Breast epithelium (tissue), 3 donors: ENCODE results near the gene RUVBL1.

Experiments used
- CTCF ChIP-seq, 3 donors: fragments of 450-650 bp; IDR thresholded peaks; one replicate each; pipeline ENCODE4 v1.5.1; 2016 to 2017; ENCODE audit warnings: antibody characterized with exemption in 3 of 3, mild to moderate bottlenecking in 3 of 3, moderate library complexity in 3 of 3
- POLR2A ChIP-seq: fragments of 450-650 bp; IDR thresholded peaks from one replicate; pipeline ENCODE4 v1.6.1; 2016; ENCODE audit warnings: antibody characterized with exemption, mild to moderate bottlenecking, moderate library complexity
- POLR2AphosphoS5 ChIP-seq, 3 donors: sonication (generic); formaldehyde crosslinking; IDR thresholded peaks; one replicate each; pipeline ENCODE4 v1.6.1; 2017; ENCODE audit warnings: antibody characterized with exemption in 3 of 3

GRCh38 chr3:128075522-128076482, 47.8 kb downstream of the RUVBL1 start:
- peak; percentile 66 to 82 (median 68) for TF ChIP-seq CTCF (IDR thresholded peaks at IDR 0.05)
- TF ChIP-seq POLR2AphosphoS5 (IDR thresholded peaks at IDR 0.05), result peak; percentile 14 to 43 (median 36)
- TF ChIP-seq POLR2A, result no peak
